Fibroblast of lung (primary cell): ENCODE data around the gene ATP11C. TPM values are rescaled to one million over a fixed set of nuclear protein-coding genes. Genes with fewer than 3 reads are reported as not detected.
A peak's percentile ranks its signal among the peaks of the same experiment; 100 is the strongest.

ENCODE experiments used
- DNase-seq, 2 donors: peaks; one replicate each; pipeline versions ENCODE4 v3.0.0 to v3.0.0-alpha.2; 2010; ENCODE audit warnings: low read depth in 2 of 2
- H2AFZ ChIP-seq: 2 replicates; pipeline ENCODE4 v1.5.1; 2012; ENCODE audit warnings: low read length, control low read depth, inconsistent platforms
- H3K27ac ChIP-seq: 2 replicates; pipeline ENCODE4 v1.5.1; 2011; ENCODE audit warnings: low read length, control low read depth; ENCODE audit not compliant: insufficient read depth
- H3K27me3 ChIP-seq: 2 replicates; pipeline ENCODE4 v1.5.1; 2011; ENCODE audit warnings: mild to moderate bottlenecking, low read length; ENCODE audit not compliant: control insufficient read depth, insufficient read depth
- H3K36me3 ChIP-seq: 2 replicates; pipeline ENCODE4 v1.5.1; 2011; ENCODE audit warnings: low read length; ENCODE audit not compliant: control insufficient read depth, insufficient read depth
- H3K4me1 ChIP-seq: 2 replicates; pipeline ENCODE4 v1.5.1; 2011; ENCODE audit warnings: low read length; ENCODE audit not compliant: control insufficient read depth, insufficient read depth; ENCODE audit errors: extremely low read depth
- H3K4me2 ChIP-seq: 2 replicates; pipeline ENCODE4 v1.5.1; 2011; ENCODE audit warnings: low read length, control low read depth; ENCODE audit not compliant: insufficient read depth; ENCODE audit errors: extremely low read depth
- H3K4me3 ChIP-seq, 4 experiments: fragments of 200-600 bp in 1 of 4; sonication (generic) in 1 of 4; replicated peaks in 1 of 4; 2 replicates each; pipeline ENCODE4 v1.5.1; 2011 to 2016; ENCODE audit warnings: low read length in 4 of 4, low read depth in 3 of 4, mild to moderate bottlenecking in 3 of 4, control low read depth in 2 of 4, inconsistent platforms in 1 of 4, mixed read lengths in 1 of 4; ENCODE audit not compliant: insufficient read depth in 1 of 4; ENCODE audit errors: control extremely low read depth in 1 of 4
- H3K79me2 ChIP-seq: 2 replicates; pipeline ENCODE4 v1.5.1; 2012; ENCODE audit warnings: mild to moderate bottlenecking, low read length, inconsistent platforms; ENCODE audit not compliant: control insufficient read depth, insufficient read depth
- H3K9ac ChIP-seq: 2 replicates; pipeline ENCODE4 v1.5.1; 2011; ENCODE audit warnings: mild to moderate bottlenecking, low read length, control low read depth; ENCODE audit not compliant: insufficient read depth
- H3K9me3 ChIP-seq: 2 replicates; pipeline ENCODE4 v1.5.1; 2012; ENCODE audit warnings: low read depth, low read length; ENCODE audit not compliant: control insufficient read depth, insufficient read depth
- H4K20me1 ChIP-seq: 2 replicates; pipeline ENCODE4 v1.5.1; 2011; ENCODE audit warnings: low read length; ENCODE audit not compliant: control insufficient read depth, insufficient read depth; ENCODE audit errors: extremely low read depth
- CTCF ChIP-seq, 2 donors: IDR thresholded peaks in 1 of 2; conservative IDR thresholded peaks in 1 of 2; 1 replicate in 1 of 2; 2 replicates in 1 of 2; pipeline ENCODE4 v1.5.1; 2011 to 2012; ENCODE audit warnings: low read length in 2 of 2, control low read depth in 1 of 2, inconsistent platforms in 1 of 2, low read depth in 1 of 2, mild to moderate bottlenecking in 1 of 2
- EZH2 ChIP-seq: IDR thresholded peaks from 2 replicates; pipeline ENCODE4 v1.5.1; 2012; ENCODE audit warnings: low read length, control low read depth, mild to moderate bottlenecking; ENCODE audit errors: missing control alignments
- polyA plus RNA-seq, 2 donors: library from polyadenylated mRNA; depleted of rRNA in 1 of 2; stranded (reverse) in 1 of 2; unstranded in 1 of 2; fragments of >200 nt; gene quantifications; 2 replicates each; pipeline ENCODE4 v1.2.1, GENCODE V29; 2011 to 2012; ENCODE audit warnings: missing spikeins in 1 of 2
- total RNA-seq: library from RNA; depleted of rRNA; stranded (reverse); fragments of >200 nt; gene quantifications from 2 replicates; pipeline ENCODE4 v1.2.1, GENCODE V29; 2014

ATP11C gene
- total and polyA plus RNA-seq, 2 donors (not counting 1 experiment from before 2014, with no cell fraction given), result 47.7 to 68.0 TPM

- H3K4me1 ChIP-seq, result no peaks in the 10 kb centered on the region
- H3K27me3 ChIP-seq, result peaks cover 5% of the 10 kb centered on the region
- H3K27ac ChIP-seq, result no peak overlapping the region
- H2AFZ ChIP-seq, result peak overlapping the region; percentile 31
- peak overlapping the region; percentile 80 for H3K4me2 ChIP-seq
- H4K20me1 ChIP-seq, result no peaks in the 10 kb centered on the region
- H3K4me3 ChIP-seq, result peak overlapping the region; percentile 13 to 46 (median 30)
- no peak overlapping the region for H3K9ac ChIP-seq
- no peaks in the 10 kb centered on the region for H3K9me3 ChIP-seq
- H3K79me2 ChIP-seq, result no peaks in the 10 kb centered on the region
- TF ChIP-seq CTCF (conservative IDR thresholded peaks at IDR 0.05 in 1 of 2, IDR thresholded peaks at IDR 0.05 in 1 of 2; ENCODE audit: low read depth in 1 of 2, low read length in 2 of 2) (no peak), EZH2 (no peak)
- no peaks in the 10 kb centered on the region for H3K36me3 ChIP-seq
- DNase-seq, result no peak
These were observed 239.9 kb downstream of the ATP11C start for GRCh38 chrX:139692908-139693307.

GRCh38 chrX:139692506-139692849 lies 240.4 kb downstream of the ATP11C start:
- H3K4me3 ChIP-seq, result peak overlapping the region; percentile 13 to 46 (median 30)
- H3K79me2 ChIP-seq, result no peaks in the 10 kb centered on the region
- H3K27me3 ChIP-seq, result peaks cover 5% of the 10 kb centered on the region
- no peaks in the 10 kb centered on the region for H3K9me3 ChIP-seq
- no peaks in the 10 kb centered on the region for H4K20me1 ChIP-seq
- H2AFZ ChIP-seq, result peak overlapping the region; percentile 31
- H3K4me1 ChIP-seq, result no peaks in the 10 kb centered on the region
- H3K27ac ChIP-seq, result no peak overlapping the region
- no peak overlapping the region for H3K9ac ChIP-seq
- no peaks in the 10 kb centered on the region for H3K36me3 ChIP-seq
- TF ChIP-seq EZH2 (no peak), CTCF (conservative IDR thresholded peaks at IDR 0.05 in 1 of 2, IDR thresholded peaks at IDR 0.05 in 1 of 2; ENCODE audit: low read depth in 1 of 2, low read length in 2 of 2) (no peak)
- DNase-seq, result no peak
- H3K4me2 ChIP-seq, result peak overlapping the region; percentile 80

GRCh38 chrX:139691843-139692505 lies 240.9 kb downstream of the ATP11C start:
- H3K4me1 ChIP-seq, result no peaks in the 10 kb centered on the region
- H3K4me2 ChIP-seq, result peak overlapping the region; percentile 80
- DNase-seq, result peak in 1 of 2 donors; percentile 18
- H3K9me3 ChIP-seq, result no peaks in the 10 kb centered on the region
- H3K79me2 ChIP-seq, result no peaks in the 10 kb centered on the region
- H2AFZ ChIP-seq, result peak overlapping the region; percentile 49
- H3K36me3 ChIP-seq, result no peaks in the 10 kb centered on the region
- no peaks in the 10 kb centered on the region for H4K20me1 ChIP-seq
- no peak overlapping the region for H3K9ac ChIP-seq
- peaks cover 5% of the 10 kb centered on the region for H3K27me3 ChIP-seq
- H3K27ac ChIP-seq, result no peak overlapping the region
- H3K4me3 ChIP-seq, result peak overlapping the region; percentile 13 to 46 (median 43)
- TF ChIP-seq EZH2 (no peak), CTCF (conservative IDR thresholded peaks at IDR 0.05 in 1 of 2, IDR thresholded peaks at IDR 0.05 in 1 of 2; ENCODE audit: low read depth in 1 of 2, low read length in 2 of 2) (no peak)
